BJ (cell line): Measurements from ENCODE around the gene RAB6A. TPM values are rescaled to one million over a fixed set of nuclear protein-coding genes. Genes with fewer than 3 reads are reported as not detected.

Source experiments
- CTCF ChIA-PET: fragments of 350-600 bp; formaldehyde crosslinking; extraction: SDS; loops from one replicate; lab custom pipeline; 2021; ENCODE audit warnings: antibody characterized with exemption, inconsistent platforms; lab: Yijun Ruan, JAX
- POLR2A ChIA-PET: fragments of 300-600 bp; sonication (Branson Sonifier 250); formaldehyde crosslinking; extraction: SDS; loops from one replicate; lab custom pipeline; 2021; ENCODE audit warnings: antibody characterized with exemption; lab: Charles Lee
- DNase-seq: peaks from one replicate; pipeline ENCODE4 v3.0.0-alpha.2; 2011; ENCODE audit warnings: low read depth
- H3K27me3 ChIP-seq: 2 replicates; pipeline ENCODE4 v1.6.0; 2011; ENCODE audit warnings: low read length; ENCODE audit not compliant: control insufficient read depth, insufficient read depth
- H3K36me3 ChIP-seq: 2 replicates; pipeline ENCODE4 v1.5.1; 2011; ENCODE audit warnings: low read length; ENCODE audit not compliant: control insufficient read depth, insufficient read depth
- H3K4me3 ChIP-seq: 2 replicates; pipeline ENCODE4 v1.5.1; 2011; ENCODE audit warnings: low read depth, mild to moderate bottlenecking, control low read depth, low read length
- polyA plus RNA-seq: library from polyadenylated mRNA; depleted of rRNA; stranded (reverse); fragments of >200 nt; gene quantifications from 2 replicates; pipeline ENCODE4 v1.2.3, GENCODE V29; 2011
- TF ChIP-seq, protein P1 (sequence below): IDR thresholded peaks from 2 replicates; pipeline ENCODE4 v1.5.1; 2011; ENCODE audit warnings: low read depth, mild to moderate bottlenecking, control low read depth, inconsistent platforms, low read length, moderate library complexity; ENCODE audit not compliant: insufficient read depth

RAB6A gene
- polyA plus RNA-seq, 1 experiment: 73.5 TPM

DNA sequence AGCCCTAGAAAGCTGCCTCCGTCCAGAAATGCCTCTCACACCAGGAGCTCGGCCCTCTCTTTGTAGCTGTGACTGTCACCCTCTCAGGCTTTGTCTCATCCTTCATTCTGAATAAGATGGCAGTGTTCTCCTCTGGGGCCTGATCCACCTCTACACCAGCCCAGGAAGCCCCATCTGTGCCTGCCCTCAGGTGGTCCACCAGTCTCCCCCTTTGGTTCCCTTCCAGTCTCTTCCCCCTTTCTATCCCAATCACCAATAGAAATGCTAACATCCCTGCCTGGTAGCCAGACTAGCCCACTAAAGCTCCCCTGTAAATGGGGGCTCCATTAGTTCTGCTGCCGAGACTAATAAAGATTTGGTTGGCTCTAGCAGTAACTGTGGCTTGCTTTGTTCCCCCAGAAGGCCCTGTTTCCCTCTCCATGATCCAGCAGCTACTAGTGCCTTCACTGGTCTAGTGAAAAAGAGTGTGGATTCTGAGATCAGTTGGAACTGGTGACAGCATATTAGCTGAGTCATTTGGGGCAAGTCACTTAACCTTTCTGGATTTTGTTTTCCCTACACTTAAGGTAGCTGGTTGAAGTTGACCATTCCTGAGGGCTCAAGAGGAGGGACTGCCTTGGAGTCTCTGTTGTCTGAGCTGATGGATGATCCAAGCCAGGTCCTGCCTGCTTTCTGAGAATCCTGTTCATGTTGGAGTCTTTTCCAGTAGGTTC lies 98.3 kb downstream of the RAB6A start:
- H3K27me3 ChIP-seq: no peaks in the 10 kb centered on the region
- TF ChIP-seq, protein P1, sequence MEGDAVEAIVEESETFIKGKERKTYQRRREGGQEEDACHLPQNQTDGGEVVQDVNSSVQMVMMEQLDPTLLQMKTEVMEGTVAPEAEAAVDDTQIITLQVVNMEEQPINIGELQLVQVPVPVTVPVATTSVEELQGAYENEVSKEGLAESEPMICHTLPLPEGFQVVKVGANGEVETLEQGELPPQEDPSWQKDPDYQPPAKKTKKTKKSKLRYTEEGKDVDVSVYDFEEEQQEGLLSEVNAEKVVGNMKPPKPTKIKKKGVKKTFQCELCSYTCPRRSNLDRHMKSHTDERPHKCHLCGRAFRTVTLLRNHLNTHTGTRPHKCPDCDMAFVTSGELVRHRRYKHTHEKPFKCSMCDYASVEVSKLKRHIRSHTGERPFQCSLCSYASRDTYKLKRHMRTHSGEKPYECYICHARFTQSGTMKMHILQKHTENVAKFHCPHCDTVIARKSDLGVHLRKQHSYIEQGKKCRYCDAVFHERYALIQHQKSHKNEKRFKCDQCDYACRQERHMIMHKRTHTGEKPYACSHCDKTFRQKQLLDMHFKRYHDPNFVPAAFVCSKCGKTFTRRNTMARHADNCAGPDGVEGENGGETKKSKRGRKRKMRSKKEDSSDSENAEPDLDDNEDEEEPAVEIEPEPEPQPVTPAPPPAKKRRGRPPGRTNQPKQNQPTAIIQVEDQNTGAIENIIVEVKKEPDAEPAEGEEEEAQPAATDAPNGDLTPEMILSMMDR: no peak
- POLR2A ChIA-PET: interaction anchor here (0.5 kb wide), 1 partner anchor 1876 kb away, joined by 4 read pairs; no protein-coding TSS in a partner anchor
- no peaks in the 10 kb centered on the region for H3K36me3 ChIP-seq
- DNase-seq: no peak
- H3K4me3 ChIP-seq: no peak overlapping the region
- CTCF ChIA-PET: interaction anchor here (0.7 to 7.1 kb wide), 19 partner anchors 9 to 368 kb away, joined by 3 to 100 read pairs (median 4); partner anchors contain the start of gene PLEKHB1

- no peaks in the 10 kb centered on the region for H3K36me3 ChIP-seq
- ChIA-PET POLR2A (no interaction called here), CTCF (interaction anchor here (0.6 to 7.1 kb wide), 57 partner anchors 8 to 1129 kb away, joined by 3 to 100 read pairs (median 4); partner anchors contain the start of gene PLEKHB1)
- TF ChIP-seq, protein P1: peak; percentile 96
- H3K27me3 ChIP-seq: no peaks in the 10 kb centered on the region
- H3K4me3 ChIP-seq: peak overlapping the region; percentile 40
- DNase-seq: peak; percentile 20
These were observed 99.7 kb downstream of the RAB6A start for GRCh38 chr11:73661035-73661628.

- DNase-seq: no peak
- CTCF ChIA-PET: interaction anchor here (0.7 to 7.1 kb wide), 50 partner anchors 9 to 373 kb away, joined by 3 to 100 read pairs (median 5); partner anchors contain the start of gene PLEKHB1
- POLR2A ChIA-PET: no interaction called here
These were observed 100.3 kb downstream of the RAB6A start for GRCh38 chr11:73660497-73661034.

DNA sequence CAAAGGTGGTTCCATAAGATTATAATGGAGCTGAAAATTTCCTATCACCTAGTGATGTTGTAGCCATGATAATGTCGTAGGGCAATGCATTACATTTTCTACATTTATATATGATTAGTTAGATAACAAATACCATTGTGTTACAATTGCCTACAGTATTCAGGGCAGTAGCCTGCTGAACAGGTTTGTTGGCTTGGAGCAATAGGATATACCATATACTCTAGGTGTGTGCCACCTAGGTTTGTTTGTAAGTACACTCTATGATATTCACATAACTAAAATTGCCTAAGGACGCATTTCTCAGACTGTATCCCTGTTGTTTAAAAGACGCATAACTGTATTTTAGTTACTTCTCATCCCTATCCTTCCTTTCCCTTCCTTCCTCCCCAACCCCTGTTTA lies 100.9 kb downstream of the RAB6A start:
- no peaks in the 10 kb centered on the region for H3K36me3 ChIP-seq
- H3K27me3 ChIP-seq: no peaks in the 10 kb centered on the region
- no peak overlapping the region for H3K4me3 ChIP-seq
- DNase-seq: no peak
- ChIA-PET CTCF (interaction anchor here (0.8 to 7.1 kb wide), 32 partner anchors 11 to 372 kb away, joined by 3 to 100 read pairs (median 8); partner anchors contain the start of gene PLEKHB1), POLR2A (interaction anchor here (0.6 kb wide), 1 partner anchor 228 kb away, joined by 3 read pairs; no protein-coding TSS in a partner anchor)
- TF ChIP-seq, protein P1: no peak

More at GRCh38 chr11:73660497-73661034, 100.3 kb downstream of the RAB6A start:
- TF ChIP-seq, protein P1: no peak
- Histone ChIP-seq H3K36me3 (no peaks in the 10 kb centered on the region), H3K4me3 (peak overlapping the region; percentile 40), H3K27me3 (no peaks in the 10 kb centered on the region)
